BLaER1 (cell line): ENCODE data around the gene ZCCHC2.

Experiments used
- H3K27ac ChIP-seq: shearing (Covaris generic); formaldehyde crosslinking; 2 replicates; pipeline ENCODE4 v1.8.1; 2022
- H3K27me3 ChIP-seq: shearing (Covaris generic); formaldehyde crosslinking; 2 replicates; pipeline ENCODE4 v1.8.1; 2022
- H3K36me3 ChIP-seq: shearing (Covaris generic); formaldehyde crosslinking; 2 replicates; pipeline ENCODE4 v1.8.1; 2022
- H3K4me1 ChIP-seq: shearing (Covaris generic); formaldehyde crosslinking; 2 replicates; pipeline ENCODE4 v1.8.1; 2022
- H3K4me2 ChIP-seq: shearing (Covaris generic); formaldehyde crosslinking; 2 replicates; pipeline ENCODE4 v1.8.1; 2022
- H3K4me3 ChIP-seq: shearing (Covaris generic); formaldehyde crosslinking; 2 replicates; pipeline ENCODE4 v1.8.1; 2022
- H3K9ac ChIP-seq: shearing (Covaris generic); formaldehyde crosslinking; 2 replicates; pipeline ENCODE4 v1.8.1; 2022
- H3K9me3 ChIP-seq: shearing (Covaris generic); formaldehyde crosslinking; 2 replicates; pipeline ENCODE4 v1.8.1; 2022
- H4K20me1 ChIP-seq: shearing (Covaris generic); formaldehyde crosslinking; 2 replicates; pipeline ENCODE4 v1.8.1; 2022
- Cebpa-rat ChIP-seq: shearing (Covaris generic); IDR thresholded peaks from 2 replicates; pipeline ENCODE4 v1.8.1; 2022

The ZCCHC2 gene

DNA sequence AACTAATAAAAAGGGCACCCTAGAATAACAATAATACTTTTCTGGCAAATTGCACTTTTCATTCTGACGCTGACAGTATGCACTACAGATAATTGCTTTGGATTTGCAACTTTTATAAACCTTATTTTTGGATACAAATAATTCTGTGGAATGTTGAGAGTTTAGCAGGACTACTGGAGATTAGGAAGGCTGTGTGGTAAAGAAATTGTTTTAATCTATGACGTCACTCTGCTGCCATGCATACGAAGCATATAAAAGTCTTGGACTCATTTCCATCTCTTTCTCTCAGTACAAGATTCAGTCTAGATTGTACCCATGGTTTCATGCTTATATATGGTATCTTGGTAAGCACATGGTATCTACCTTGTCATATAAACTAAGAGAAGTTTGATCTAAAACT lies 28.1 kb upstream of the ZCCHC2 start:
- no peak overlapping the region for H3K9ac ChIP-seq
- H3K27me3 ChIP-seq = no peaks in the 10 kb centered on the region
- H3K36me3 ChIP-seq = no peaks in the 10 kb centered on the region
- peaks cover 9% of the 10 kb centered on the region for H3K4me1 ChIP-seq
- no peaks in the 10 kb centered on the region for H3K9me3 ChIP-seq
- H4K20me1 ChIP-seq = no peaks in the 10 kb centered on the region
- no peak overlapping the region for H3K27ac ChIP-seq
- no peak overlapping the region for H3K4me3 ChIP-seq
- no peak overlapping the region for H3K4me2 ChIP-seq
- TF ChIP-seq Cebpa-rat = no peak

DNA sequence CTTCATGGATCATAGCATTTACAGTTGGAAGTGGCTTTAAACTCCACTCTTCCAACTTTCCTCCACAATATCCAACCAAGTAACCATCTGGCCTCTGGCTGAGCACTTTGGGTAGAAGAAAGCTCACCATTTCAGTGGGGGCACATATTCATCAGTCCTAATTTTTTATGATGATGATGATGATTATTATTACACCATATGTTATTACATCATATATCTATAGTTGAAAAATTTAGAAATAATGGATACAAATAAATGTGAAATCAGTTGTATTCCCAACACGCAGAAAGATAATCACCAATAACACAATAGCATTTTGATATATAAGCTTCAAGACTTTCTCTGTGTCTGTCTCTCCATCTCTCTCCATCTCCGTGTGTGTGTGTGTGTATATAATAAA lies 26.6 kb upstream of the ZCCHC2 start:
- Histone ChIP-seq H4K20me1 (no peaks in the 10 kb centered on the region), H3K4me2 (no peak overlapping the region), H3K27me3 (no peaks in the 10 kb centered on the region), H3K4me1 (peaks cover 19% of the 10 kb centered on the region), H3K4me3 (no peak overlapping the region), H3K9ac (no peak overlapping the region), H3K27ac (no peak overlapping the region), H3K36me3 (no peaks in the 10 kb centered on the region), H3K9me3 (no peaks in the 10 kb centered on the region)
- no peak for TF ChIP-seq Cebpa-rat

DNA sequence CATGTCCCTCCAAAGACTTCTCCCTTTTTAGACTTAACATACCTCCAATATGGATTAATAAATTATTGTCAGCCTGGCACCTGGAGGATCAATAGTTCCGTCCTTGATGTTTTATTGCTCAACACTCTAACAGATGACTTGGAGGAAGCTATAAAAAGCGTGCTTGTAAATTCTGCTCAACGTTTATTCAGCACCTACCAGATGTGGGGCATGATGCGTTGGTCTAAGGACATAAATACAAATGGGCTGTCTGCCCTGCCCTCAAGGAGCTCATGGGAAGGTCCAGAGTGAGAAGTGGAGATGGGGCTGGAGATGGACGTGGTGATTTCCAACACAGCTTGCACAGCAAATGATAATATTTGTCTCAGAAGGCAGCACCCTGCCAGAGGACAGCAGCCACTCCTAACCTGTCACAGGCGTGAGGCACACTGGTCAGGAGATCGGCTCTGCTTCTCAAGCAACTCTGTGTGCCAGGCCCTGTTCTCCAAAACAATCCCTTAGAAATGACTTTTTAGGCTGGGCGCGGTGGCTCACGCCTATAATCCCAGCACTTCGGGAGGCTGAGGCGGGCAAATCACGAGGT lies 25.5 kb upstream of the ZCCHC2 start:
- Histone ChIP-seq H3K4me2 (no peak overlapping the region), H3K27ac (no peak overlapping the region), H3K9me3 (peaks cover under 1% of the 10 kb centered on the region; the same call in 1 of the 2 replicates), H3K36me3 (no peaks in the 10 kb centered on the region), H3K4me3 (no peak overlapping the region), H3K4me1 (peaks cover 19% of the 10 kb centered on the region), H3K9ac (no peak overlapping the region), H4K20me1 (no peaks in the 10 kb centered on the region), H3K27me3 (no peaks in the 10 kb centered on the region)
- TF ChIP-seq Cebpa-rat = no peak

DNA sequence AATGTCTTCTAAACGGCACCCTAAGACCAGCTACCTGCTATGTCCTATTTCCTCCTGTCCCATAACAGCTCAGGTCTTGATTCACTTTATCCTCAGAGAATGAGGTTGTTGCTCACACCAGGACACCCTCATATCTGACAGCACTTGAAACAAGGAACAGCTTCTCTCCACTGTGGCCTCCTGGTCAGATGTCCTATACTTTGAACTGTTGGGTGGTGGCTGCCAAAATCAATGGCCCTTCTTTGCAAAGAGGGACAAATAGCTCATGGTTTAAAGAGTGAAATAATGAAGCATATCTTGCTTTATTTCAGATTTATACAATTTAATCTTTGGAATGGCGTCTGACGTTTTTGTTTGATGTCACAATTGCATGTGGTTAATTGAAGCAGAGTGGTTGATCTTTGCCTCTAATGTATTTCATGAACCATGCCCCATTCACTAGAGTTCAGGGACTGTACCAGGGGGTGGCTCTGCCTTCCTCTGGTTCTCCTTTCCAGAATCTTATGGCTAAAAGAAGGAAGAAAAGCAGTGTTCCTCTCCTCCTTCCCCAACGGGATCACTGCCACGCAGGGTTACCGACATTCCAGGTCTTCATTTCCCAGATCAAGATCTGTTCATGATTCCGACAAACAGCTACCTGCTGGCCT lies 24.1 kb upstream of the ZCCHC2 start:
- H3K9ac ChIP-seq = no peak overlapping the region
- no peak overlapping the region for H3K4me3 ChIP-seq
- peaks cover 19% of the 10 kb centered on the region for H3K4me1 ChIP-seq
- TF ChIP-seq Cebpa-rat = no peak
- H3K36me3 ChIP-seq = no peaks in the 10 kb centered on the region
- peaks cover 15% of the 10 kb centered on the region for H3K9me3 ChIP-seq
- peak overlapping the region; percentile 77 for H3K4me2 ChIP-seq
- no peak overlapping the region for H3K27ac ChIP-seq
- no peaks in the 10 kb centered on the region for H3K27me3 ChIP-seq
- H4K20me1 ChIP-seq = no peaks in the 10 kb centered on the region

DNA sequence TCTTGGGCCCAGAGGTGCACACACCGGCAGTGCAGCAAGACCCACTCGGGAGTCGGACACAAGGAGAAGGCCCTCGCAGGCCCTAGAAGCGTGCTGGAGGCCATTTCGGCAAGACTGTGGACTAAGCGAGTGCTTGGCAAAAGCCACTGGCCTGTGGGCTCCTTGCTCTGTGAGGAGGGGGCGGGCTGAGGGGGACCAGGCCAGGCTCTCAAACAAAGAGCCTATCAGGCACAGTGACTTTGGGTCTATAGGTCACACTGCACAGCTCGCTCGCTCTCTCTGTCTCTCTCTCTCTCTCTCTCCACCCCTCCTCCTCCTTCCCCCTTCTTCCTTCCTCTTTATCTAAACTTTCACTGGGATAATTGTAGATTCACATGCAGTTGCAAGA lies 23.6 kb upstream of the ZCCHC2 start:
- Histone ChIP-seq H3K27ac (no peak overlapping the region), H3K4me3 (no peak overlapping the region), H3K9ac (no peak overlapping the region), H3K36me3 (no peaks in the 10 kb centered on the region), H3K9me3 (peaks cover 20% of the 10 kb centered on the region), H3K27me3 (no peaks in the 10 kb centered on the region), H4K20me1 (no peaks in the 10 kb centered on the region), H3K4me2 (peak overlapping the region; percentile 77), H3K4me1 (peaks cover 19% of the 10 kb centered on the region)
- no peak for TF ChIP-seq Cebpa-rat

DNA sequence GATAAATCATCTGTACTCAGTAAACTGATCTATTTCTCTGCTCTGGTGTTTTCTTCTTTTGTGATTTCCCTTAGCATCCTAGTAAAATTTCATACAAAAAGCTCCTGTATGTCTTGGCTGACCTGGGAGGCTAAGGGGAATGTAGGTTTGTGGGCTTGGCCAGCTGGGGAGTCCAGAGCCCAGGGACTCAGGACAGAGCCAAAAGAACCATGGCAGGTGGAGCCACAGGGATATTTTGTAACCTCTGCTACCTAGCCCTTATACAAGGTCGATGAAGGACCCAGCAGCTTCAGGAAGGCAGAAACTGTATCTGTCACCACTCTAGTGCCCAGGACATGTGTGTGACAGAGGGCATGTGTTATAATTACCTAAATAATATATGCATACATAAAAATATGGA lies 22.7 kb upstream of the ZCCHC2 start:
- no peak overlapping the region for H3K9ac ChIP-seq
- no peaks in the 10 kb centered on the region for H3K36me3 ChIP-seq
- no peak overlapping the region for H3K27ac ChIP-seq
- H3K9me3 ChIP-seq = peaks cover 22% of the 10 kb centered on the region
- H3K4me1 ChIP-seq = peaks cover 20% of the 10 kb centered on the region
- H3K27me3 ChIP-seq = no peaks in the 10 kb centered on the region
- peak overlapping the region; percentile 77 for H3K4me2 ChIP-seq
- H4K20me1 ChIP-seq = no peaks in the 10 kb centered on the region
- H3K4me3 ChIP-seq = no peak overlapping the region
- no peak for TF ChIP-seq Cebpa-rat

DNA sequence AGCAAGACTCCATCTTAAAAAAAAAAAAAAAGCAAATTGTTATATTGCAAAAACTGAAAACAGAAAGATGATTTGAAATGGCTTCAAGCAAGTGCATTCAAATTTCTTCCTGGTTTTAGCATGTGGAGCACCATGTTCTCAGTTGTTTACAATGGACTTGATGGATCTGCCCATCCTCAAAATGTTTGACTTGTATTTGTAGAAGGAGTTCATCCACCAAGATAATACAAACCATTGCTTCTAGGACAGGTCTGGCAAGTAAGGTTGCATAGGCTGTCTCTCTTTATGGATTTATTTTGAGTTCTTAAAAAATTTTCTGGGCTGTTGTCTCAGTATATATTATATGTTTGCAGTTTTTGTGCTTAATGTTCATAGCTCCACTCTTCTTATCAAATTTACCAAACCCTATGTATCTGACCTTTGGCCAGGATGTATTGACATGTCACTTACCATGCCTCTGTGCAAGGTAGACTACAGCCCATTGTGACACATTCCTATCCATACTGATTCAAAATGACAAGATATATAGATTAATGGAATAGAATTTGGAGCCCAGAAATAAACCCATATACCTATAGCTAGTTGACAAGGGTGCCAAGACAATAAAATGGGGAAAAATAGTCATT lies 21.7 kb upstream of the ZCCHC2 start:
- Histone ChIP-seq H3K27me3 (no peaks in the 10 kb centered on the region), H4K20me1 (no peaks in the 10 kb centered on the region), H3K9me3 (peaks cover 22% of the 10 kb centered on the region), H3K9ac (no peak overlapping the region), H3K27ac (no peak overlapping the region), H3K4me3 (no peak overlapping the region), H3K36me3 (no peaks in the 10 kb centered on the region), H3K4me1 (peaks cover 29% of the 10 kb centered on the region), H3K4me2 (no peak overlapping the region)
- TF ChIP-seq Cebpa-rat = no peak

DNA sequence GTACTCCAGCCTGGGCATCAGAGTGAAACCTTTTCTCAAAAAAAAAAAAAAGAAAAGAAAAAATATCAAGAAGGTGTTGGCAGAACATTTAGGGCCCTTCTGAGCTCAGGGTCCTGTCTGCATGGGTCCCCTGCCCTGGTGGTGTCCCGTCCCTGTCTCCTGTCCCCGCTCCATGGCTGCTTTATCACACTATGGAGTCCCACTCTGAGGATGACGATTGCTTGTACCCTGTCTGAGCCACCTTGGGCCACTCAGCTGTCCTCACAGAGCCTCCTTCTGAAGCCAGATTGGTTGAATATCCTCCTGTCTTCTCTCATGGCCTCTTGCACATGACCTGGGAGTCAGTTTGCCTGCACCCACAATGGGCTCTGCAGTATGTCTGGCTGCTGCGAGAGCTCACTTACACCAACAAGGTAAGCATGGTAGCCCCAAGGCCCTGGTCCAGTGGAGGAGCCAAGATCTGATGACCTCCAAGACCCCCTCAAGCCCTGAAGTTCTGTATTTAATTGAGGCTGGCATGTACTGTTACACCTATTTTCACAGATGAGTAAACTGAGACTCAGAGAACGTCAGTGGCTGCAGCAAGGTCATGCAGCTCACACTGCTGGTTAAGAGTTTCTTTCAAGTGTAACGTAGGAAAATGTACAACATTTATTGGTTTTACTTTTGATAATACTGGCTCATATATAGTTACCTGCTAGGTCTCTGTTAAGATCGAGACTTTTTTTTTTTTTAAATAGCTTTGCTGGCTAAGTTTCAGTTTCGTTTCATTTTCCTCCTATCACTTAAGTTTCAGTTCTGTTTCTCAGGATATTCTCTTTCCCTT lies 16.9 kb upstream of the ZCCHC2 start:
- Histone ChIP-seq H3K4me1 (peaks cover 16% of the 10 kb centered on the region), H3K4me3 (peak overlapping the region; percentile 60), H3K27me3 (no peaks in the 10 kb centered on the region), H4K20me1 (no peaks in the 10 kb centered on the region), H3K9me3 (peaks cover 23% of the 10 kb centered on the region), H3K4me2 (peak overlapping the region; percentile 78), H3K9ac (peak overlapping the region; percentile 56; the same call in 1 of the 2 replicates), H3K27ac (peak overlapping the region; percentile 71), H3K36me3 (no peaks in the 10 kb centered on the region)
- no peak for TF ChIP-seq Cebpa-rat

DNA sequence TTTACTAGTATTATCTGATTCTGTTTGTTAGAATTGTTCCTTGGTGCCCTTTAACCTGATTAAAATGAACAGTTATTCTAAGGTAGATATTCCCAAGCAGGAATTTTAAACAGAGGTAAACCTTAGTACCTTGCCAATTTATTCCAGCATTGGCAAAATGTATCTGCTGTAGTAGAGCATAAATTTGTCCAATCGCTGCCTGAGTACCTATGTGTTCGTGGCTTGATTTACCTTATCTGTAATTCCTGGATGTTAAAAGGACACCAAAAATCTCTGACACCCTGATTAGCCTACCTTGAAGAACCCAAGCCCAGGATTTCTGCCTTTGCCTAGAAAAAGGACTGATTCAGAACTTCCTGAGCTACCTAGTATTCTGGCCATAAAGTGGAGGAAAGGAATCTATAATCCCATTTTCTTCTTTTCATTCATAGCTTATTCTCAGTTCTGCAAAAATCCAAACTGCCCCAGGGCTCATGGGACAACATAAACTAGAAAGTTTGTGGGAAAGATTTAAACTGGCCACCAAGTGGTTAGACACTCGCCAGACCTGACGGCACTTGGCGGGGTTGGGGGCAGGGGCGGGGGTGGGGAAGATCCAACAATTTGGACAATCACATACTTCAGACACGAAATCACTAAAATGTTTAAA lies 16.2 kb upstream of the ZCCHC2 start:
- Histone ChIP-seq H3K9ac (peak overlapping the region; percentile 56; the same call in 1 of the 2 replicates), H3K4me3 (peak overlapping the region; percentile 60), H3K9me3 (peaks cover 31% of the 10 kb centered on the region), H3K27me3 (no peaks in the 10 kb centered on the region), H3K36me3 (no peaks in the 10 kb centered on the region), H4K20me1 (no peaks in the 10 kb centered on the region), H3K4me2 (peak overlapping the region; percentile 78), H3K27ac (peak overlapping the region; percentile 71), H3K4me1 (peaks cover 16% of the 10 kb centered on the region)
- no peak for TF ChIP-seq Cebpa-rat
